ENCODE measurements around the gene CRTAC1. TPM values are rescaled to one million over a fixed set of nuclear protein-coding genes. Genes with fewer than 3 reads are reported as not detected.

The CRTAC1 gene
- total RNA-seq, 2 donors from 2014 or later: not detected

GRCh38 chr10:97974526-97975525, 55.6 kb downstream of the CRTAC1 start:
- H3K9me3 Mint-ChIP-seq: no peaks in the 10 kb centered on the region
- H3K27me3 Mint-ChIP-seq: peaks cover 58% of the 10 kb centered on the region
- no peak overlapping the region for H3K4me3 Mint-ChIP-seq
- no peaks in the 10 kb centered on the region for H3K36me3 Mint-ChIP-seq (ENCODE audit: low read depth)
- ATAC-seq (replicated peaks): no peak
- no peaks in the 10 kb centered on the region for H3K4me1 Mint-ChIP-seq
- H3K27ac Mint-ChIP-seq: no peak overlapping the region

DNA sequence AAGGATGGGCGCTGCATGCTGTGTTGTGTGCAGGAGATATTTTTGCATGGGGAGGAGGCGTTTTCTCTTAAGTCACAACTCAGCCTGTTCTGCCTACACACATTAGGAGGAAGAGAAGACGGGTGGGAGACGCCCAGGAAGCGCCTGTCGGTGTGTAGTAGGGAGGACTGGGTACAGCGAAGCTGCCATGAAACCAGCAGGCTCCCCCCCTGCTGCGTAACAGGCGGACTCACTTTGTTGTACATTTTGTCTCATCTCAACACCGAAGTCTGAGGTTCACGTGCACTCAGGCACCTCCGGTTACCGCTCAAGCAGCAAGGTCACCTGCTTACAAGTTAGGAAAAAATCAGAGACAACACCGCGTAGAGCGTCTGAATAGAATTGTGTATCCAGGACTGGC, 56.3 kb downstream of the CRTAC1 start:
- Mint-ChIP-seq H3K4me1 (no peaks in the 10 kb centered on the region), H3K9me3 (no peaks in the 10 kb centered on the region), H3K27ac (no peak overlapping the region), H3K4me3 (no peak overlapping the region), H3K36me3 (ENCODE audit: low read depth) (no peaks in the 10 kb centered on the region), H3K27me3 (peaks cover 64% of the 10 kb centered on the region)
- no peak for ATAC-seq (replicated peaks)

GRCh38 chr10:97969538-97970079, 60.8 kb downstream of the CRTAC1 start:
- H3K4me1 Mint-ChIP-seq: no peaks in the 10 kb centered on the region
- no peak for ATAC-seq (replicated peaks)
- no peaks in the 10 kb centered on the region for H3K36me3 Mint-ChIP-seq (ENCODE audit: low read depth)
- H3K9me3 Mint-ChIP-seq: no peaks in the 10 kb centered on the region
- H3K4me3 Mint-ChIP-seq: no peak overlapping the region
- no peak overlapping the region for H3K27ac Mint-ChIP-seq
- peaks cover 60% of the 10 kb centered on the region for H3K27me3 Mint-ChIP-seq

DNA sequence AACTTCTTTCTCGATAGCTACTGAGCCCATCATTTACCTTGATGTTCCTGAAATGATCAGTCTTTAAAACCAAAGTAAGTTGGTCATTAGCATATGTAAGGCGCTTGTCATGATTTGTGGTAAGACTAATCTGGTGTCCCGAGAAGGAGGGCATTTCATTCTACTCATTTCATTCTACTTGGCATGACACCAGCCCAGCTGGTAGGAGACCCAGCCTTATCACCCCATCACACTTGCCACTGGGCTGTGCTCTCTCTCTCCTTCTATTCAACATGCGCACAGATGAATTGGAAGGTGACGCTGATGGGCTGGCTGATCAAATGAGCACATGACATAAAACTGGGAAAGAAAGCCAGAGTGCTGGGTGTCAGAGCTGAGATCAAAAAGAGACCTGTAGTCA, 65.7 kb downstream of the CRTAC1 start:
- H3K27ac Mint-ChIP-seq: no peak overlapping the region
- H3K4me1 Mint-ChIP-seq: no peaks in the 10 kb centered on the region
- peaks cover 64% of the 10 kb centered on the region for H3K27me3 Mint-ChIP-seq

DNA sequence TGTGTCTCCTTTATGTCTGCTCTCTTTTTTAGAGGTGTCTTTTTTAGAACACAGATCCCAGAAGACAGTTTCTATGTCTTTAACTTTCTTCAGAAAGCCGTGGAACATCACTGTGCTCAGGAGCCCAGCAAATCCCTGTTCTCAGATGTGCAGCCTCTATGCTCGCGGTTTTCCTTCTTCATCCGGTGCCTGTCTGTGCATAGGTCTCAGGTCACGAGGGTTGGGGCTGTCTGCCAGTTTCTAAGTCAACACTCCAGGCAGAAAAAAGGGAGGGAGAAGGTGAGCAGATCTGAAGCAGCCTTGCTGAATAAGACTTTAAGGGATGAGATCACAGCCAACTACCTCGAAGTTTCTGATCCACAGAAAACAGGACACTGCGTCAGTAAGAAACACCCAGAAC, 68.5 kb downstream of the CRTAC1 start:
- ATAC-seq (replicated peaks): no peak
- Mint-ChIP-seq H3K4me3 (no peak overlapping the region), H3K27me3 (peaks cover 58% of the 10 kb centered on the region), H3K36me3 (ENCODE audit: low read depth) (no peaks in the 10 kb centered on the region), H3K4me1 (no peaks in the 10 kb centered on the region), H3K9me3 (no peaks in the 10 kb centered on the region), H3K27ac (no peak overlapping the region)

More for the DNA sequence above, 65.7 kb downstream of the CRTAC1 start:
- Mint-ChIP-seq H3K9me3 (no peaks in the 10 kb centered on the region), H3K36me3 (ENCODE audit: low read depth) (no peaks in the 10 kb centered on the region), H3K4me3 (no peak overlapping the region)
- no peak for ATAC-seq (replicated peaks)

DNA sequence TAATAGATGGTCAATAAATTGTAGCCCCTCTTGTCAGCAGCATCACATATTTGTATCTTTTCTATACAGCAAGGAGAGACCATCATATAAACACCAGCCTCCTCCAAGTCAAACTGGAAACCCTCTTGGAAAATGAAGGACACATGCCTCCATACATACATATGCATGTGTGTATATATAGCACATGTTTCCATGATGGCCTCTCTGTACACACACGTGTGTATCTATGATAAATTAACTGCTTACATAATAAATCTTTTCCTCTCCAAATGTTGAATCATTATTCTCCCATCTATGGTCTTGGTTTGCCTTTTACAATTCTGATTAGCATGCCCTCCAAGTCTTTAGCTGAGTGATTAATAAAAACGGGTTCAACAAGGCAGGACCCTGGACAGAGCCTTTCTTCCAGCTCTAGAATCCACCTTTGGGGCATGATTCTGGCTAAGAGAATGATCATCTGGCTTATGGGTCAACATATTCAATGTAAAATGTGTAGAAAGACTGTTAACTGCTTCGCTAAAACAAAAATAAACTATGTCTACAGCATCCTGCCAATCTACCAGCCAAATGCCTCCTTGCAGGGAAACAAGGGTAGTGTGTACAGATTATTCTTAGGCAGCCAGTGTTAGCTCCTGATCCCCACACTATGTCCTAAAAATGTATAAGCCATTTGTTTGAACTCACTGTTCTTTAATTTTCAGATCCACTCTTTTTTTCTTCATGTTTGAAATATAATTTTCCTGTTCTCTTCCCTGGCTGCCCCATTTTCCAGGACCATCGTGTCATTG, 70.0 kb downstream of the CRTAC1 start:
- no peaks in the 10 kb centered on the region for H3K9me3 Mint-ChIP-seq
- no peak for ATAC-seq (replicated peaks)

GRCh38 chr10:97949462-97949861, 81.0 kb downstream of the CRTAC1 start:
- no peak for ATAC-seq (replicated peaks)
- Mint-ChIP-seq H3K4me1 (no peaks in the 10 kb centered on the region), H3K4me3 (no peak overlapping the region), H3K27ac (no peak overlapping the region), H3K9me3 (peaks cover 6% of the 10 kb centered on the region), H3K27me3 (peaks cover 36% of the 10 kb centered on the region), H3K36me3 (ENCODE audit: low read depth) (no peaks in the 10 kb centered on the region)

More for the DNA sequence above, 70.0 kb downstream of the CRTAC1 start:
- Mint-ChIP-seq H3K4me3 (no peak overlapping the region), H3K4me1 (no peaks in the 10 kb centered on the region), H3K27ac (no peak overlapping the region), H3K36me3 (ENCODE audit: low read depth) (no peaks in the 10 kb centered on the region), H3K27me3 (peaks cover 59% of the 10 kb centered on the region)

GRCh38 chr10:97948822-97949221, 81.6 kb downstream of the CRTAC1 start:
- Mint-ChIP-seq H3K9me3 (peaks cover 6% of the 10 kb centered on the region), H3K4me3 (no peak overlapping the region), H3K27me3 (peaks cover 36% of the 10 kb centered on the region), H3K27ac (no peak overlapping the region), H3K4me1 (no peaks in the 10 kb centered on the region), H3K36me3 (ENCODE audit: low read depth) (no peaks in the 10 kb centered on the region)
- ATAC-seq (replicated peaks): no peak

- H3K27ac Mint-ChIP-seq: no peak overlapping the region
Observed at GRCh38 chr10:97944772-97945171, 85.6 kb downstream of the CRTAC1 start.

GRCh38 chr10:97943294-97943693, 87.1 kb downstream of the CRTAC1 start:
- no peak for ATAC-seq (replicated peaks)
- H3K27ac Mint-ChIP-seq: no peak overlapping the region
- H3K36me3 Mint-ChIP-seq (ENCODE audit: low read depth): no peaks in the 10 kb centered on the region
- no peak overlapping the region for H3K4me3 Mint-ChIP-seq
- no peaks in the 10 kb centered on the region for H3K4me1 Mint-ChIP-seq
- H3K27me3 Mint-ChIP-seq: peaks cover 44% of the 10 kb centered on the region
- peaks cover 2% of the 10 kb centered on the region for H3K9me3 Mint-ChIP-seq

More at GRCh38 chr10:97944772-97945171, 85.6 kb downstream of the CRTAC1 start:
- Mint-ChIP-seq H3K27me3 (peaks cover 50% of the 10 kb centered on the region), H3K9me3 (peaks cover 6% of the 10 kb centered on the region), H3K4me3 (no peak overlapping the region), H3K4me1 (no peaks in the 10 kb centered on the region), H3K36me3 (ENCODE audit: low read depth) (no peaks in the 10 kb centered on the region)
- ATAC-seq (replicated peaks): no peak

GRCh38 chr10:97940534-97940933, 89.9 kb downstream of the CRTAC1 start:
- ATAC-seq (replicated peaks): no peak
- peaks cover 38% of the 10 kb centered on the region for H3K27me3 Mint-ChIP-seq
- H3K4me3 Mint-ChIP-seq: no peak overlapping the region
- H3K4me1 Mint-ChIP-seq: no peaks in the 10 kb centered on the region
- no peaks in the 10 kb centered on the region for H3K36me3 Mint-ChIP-seq (ENCODE audit: low read depth)
- no peak overlapping the region for H3K27ac Mint-ChIP-seq
- no peaks in the 10 kb centered on the region for H3K9me3 Mint-ChIP-seq

DNA sequence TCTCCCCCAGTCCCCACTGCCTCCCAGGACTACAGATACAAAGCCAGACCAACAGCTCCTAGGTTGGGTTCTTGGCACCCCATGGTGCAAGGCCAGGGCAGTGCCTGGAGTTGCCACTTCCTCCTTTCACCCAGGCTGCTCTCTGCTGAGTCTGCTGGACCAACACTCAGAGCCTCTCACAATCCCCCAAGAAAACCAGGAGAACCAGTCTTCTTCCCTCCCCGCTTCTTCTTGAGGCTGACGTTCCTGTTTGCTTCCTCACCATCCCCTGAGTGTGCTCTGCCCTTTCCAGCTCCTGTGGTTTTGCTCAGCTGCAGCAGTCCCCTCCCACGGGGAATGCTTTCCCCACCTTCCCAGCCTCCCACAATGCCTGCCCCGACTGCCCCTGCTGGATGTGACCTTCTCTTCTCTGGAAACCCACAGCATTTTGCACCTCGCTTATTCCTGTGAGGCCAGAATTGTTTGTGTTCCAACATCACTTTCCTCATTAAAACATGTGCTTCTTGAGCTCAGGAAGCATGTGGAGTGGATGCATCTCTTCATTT, 90.9 kb downstream of the CRTAC1 start:
- ATAC-seq (replicated peaks): no peak
- peaks cover 38% of the 10 kb centered on the region for H3K27me3 Mint-ChIP-seq
- H3K4me1 Mint-ChIP-seq: no peaks in the 10 kb centered on the region
- no peaks in the 10 kb centered on the region for H3K9me3 Mint-ChIP-seq
- H3K27ac Mint-ChIP-seq: no peak overlapping the region
- H3K4me3 Mint-ChIP-seq: no peak overlapping the region
- H3K36me3 Mint-ChIP-seq (ENCODE audit: low read depth): no peaks in the 10 kb centered on the region

DNA sequence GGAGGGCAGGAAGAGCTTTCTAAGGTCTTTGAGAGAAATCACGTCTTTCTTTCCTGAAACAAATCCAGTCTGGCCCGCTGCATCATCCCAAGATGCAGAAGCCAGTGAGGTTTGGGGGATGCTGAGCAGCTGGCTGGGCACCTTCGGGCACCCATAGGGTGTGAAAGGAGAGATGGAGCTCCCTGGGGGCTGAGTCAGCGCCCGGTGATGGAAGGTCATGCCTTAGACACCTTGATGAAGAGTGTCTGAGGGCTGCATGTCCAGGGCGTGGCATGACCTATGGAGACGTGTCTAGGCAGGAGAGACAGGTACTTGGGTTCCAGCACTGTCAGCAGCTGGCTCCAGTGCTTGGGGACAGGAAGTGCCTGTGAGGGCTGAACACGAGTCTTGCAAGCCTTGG, 92.5 kb downstream of the CRTAC1 start:
- ATAC-seq (replicated peaks): no peak
- Mint-ChIP-seq H3K4me1 (no peaks in the 10 kb centered on the region), H3K4me3 (no peak overlapping the region), H3K27me3 (peaks cover 35% of the 10 kb centered on the region), H3K9me3 (no peaks in the 10 kb centered on the region), H3K36me3 (ENCODE audit: low read depth) (no peaks in the 10 kb centered on the region), H3K27ac (no peak overlapping the region)

DNA sequence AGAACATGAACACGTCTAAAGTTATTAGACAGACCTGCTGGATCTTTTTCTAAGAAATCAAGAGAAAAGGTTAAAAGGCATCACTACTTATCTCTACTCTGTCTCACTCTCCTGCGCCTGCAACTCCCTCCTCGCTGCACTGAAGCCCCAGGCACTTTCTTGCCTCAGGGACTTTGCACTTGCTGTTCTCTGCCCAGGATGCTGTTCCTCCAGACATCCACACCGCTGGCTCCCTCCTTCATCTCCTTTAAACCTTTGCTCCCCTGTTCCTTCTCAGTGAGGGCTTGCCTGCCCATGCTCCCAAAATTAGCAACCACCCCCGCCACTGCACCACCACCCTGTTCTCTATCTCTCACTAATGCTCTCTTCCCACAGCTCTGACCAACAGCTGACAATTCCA, 93.4 kb downstream of the CRTAC1 start:
- Mint-ChIP-seq H3K36me3 (ENCODE audit: low read depth) (no peaks in the 10 kb centered on the region), H3K27me3 (peaks cover 30% of the 10 kb centered on the region), H3K27ac (no peak overlapping the region), H3K4me3 (no peak overlapping the region), H3K4me1 (no peaks in the 10 kb centered on the region), H3K9me3 (no peaks in the 10 kb centered on the region)
- no peak for ATAC-seq (replicated peaks)
